Measurements from ENCODE around the gene STIMATE.

- TF ChIP-seq CTCF (IDR thresholded peaks at IDR 0.05; ENCODE audit: low read length) (no peak), EZH2phosphoT487 (IDR thresholded peaks at IDR 0.05; ENCODE audit: low read length) (no peak), EZH2 (optimal IDR thresholded peaks at IDR 0.05; ENCODE audit: low read depth, low read length) (no peak)
Measured at GRCh38 chr3:52827441-52827840, 69.9 kb downstream of the STIMATE start.
